GM12873 (cell line): ENCODE measurements around the gene TEDC1.

Experiments
- TF ChIP-seq, protein P1 (sequence below): IDR thresholded peaks from 2 replicates; pipeline ENCODE4 v1.5.1; 2012; ENCODE audit warnings: low read depth, mild to moderate bottlenecking, moderate library complexity, low read length, control low read depth; ENCODE audit not compliant: insufficient read depth; ENCODE audit errors: missing control alignments

Gene TEDC1

GRCh38 chr14:105486974-105487448, 4.0 kb upstream of the TEDC1 start:
- TF ChIP-seq, protein P1, sequence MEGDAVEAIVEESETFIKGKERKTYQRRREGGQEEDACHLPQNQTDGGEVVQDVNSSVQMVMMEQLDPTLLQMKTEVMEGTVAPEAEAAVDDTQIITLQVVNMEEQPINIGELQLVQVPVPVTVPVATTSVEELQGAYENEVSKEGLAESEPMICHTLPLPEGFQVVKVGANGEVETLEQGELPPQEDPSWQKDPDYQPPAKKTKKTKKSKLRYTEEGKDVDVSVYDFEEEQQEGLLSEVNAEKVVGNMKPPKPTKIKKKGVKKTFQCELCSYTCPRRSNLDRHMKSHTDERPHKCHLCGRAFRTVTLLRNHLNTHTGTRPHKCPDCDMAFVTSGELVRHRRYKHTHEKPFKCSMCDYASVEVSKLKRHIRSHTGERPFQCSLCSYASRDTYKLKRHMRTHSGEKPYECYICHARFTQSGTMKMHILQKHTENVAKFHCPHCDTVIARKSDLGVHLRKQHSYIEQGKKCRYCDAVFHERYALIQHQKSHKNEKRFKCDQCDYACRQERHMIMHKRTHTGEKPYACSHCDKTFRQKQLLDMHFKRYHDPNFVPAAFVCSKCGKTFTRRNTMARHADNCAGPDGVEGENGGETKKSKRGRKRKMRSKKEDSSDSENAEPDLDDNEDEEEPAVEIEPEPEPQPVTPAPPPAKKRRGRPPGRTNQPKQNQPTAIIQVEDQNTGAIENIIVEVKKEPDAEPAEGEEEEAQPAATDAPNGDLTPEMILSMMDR, result no peak

DNA sequence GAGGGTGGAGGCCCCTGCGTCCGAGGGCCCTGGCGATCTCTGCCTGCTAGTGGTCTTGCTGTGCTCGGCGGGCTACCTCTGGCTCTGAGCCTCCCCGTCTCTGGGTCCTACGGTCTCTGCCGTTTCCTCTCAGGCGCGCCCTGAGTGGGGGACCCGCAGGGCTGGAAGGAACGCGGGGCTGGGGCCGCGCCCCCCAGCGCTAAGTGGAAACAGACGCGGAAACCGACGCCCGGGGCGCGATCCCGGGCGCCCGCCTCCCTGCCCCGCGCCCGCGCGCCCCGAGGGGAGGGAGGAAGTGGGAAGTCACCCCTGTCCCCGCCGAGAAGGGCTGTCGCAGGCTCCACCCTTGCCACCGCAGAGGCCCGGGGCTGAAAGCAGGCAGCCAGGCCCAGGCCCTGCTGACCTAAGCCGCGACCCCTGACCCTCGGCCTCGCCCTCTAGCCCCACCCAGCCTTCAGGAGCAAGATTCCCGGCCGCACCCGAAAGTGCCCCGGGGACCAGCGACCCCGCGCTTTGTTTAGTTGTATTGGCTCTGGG, 3.5 kb upstream of the TEDC1 start:
- TF ChIP-seq, protein P1, result no peak

DNA sequence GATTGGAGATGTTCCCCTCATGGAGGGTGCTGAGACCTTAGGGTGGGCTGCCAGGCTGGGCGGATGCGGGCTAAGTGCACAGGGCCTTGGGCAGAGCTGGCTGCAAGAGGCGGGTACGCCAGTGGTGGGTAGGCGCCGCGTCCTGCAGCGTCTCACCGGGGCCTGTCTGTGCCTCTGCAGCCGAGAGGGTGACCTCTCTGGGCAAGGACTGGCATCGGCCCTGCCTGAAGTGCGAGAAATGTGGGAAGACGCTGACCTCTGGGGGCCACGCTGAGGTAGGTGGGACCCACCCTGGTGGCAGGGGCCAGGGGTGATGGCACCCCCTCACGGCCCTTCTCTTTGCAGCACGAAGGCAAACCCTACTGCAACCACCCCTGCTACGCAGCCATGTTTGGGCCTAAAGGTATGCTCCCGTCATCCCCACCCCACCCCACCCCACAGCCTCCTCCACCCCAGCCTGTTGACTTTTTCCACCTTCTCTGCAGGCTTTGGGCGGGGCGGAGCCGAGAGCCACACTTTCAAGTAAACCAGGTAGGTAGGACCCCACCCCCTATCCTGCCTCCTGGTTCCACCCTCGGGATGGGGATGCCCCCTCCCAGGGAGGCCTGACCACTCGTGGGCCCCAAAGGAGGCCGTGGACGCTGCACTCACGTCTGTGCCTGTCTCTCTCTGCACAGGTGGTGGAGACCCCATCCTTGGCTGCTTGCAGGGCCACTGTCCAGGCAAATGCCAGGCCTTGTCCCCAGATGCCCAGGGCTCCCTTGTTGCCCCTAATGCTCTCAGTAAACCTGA, 2.9 kb upstream of the TEDC1 start:
- TF ChIP-seq, protein P1, result peak; percentile 3

GRCh38 chr14:105488781-105489541, 2.1 kb upstream of the TEDC1 start:
- TF ChIP-seq, protein P1, result no peak

GRCh38 chr14:105489542-105490266, 1.3 kb upstream of the TEDC1 start:
- TF ChIP-seq, protein P1, result peak; percentile 80

GRCh38 chr14:105490267-105490571, 827 bp upstream of the TEDC1 start:
- TF ChIP-seq, protein P1, result no peak

DNA sequence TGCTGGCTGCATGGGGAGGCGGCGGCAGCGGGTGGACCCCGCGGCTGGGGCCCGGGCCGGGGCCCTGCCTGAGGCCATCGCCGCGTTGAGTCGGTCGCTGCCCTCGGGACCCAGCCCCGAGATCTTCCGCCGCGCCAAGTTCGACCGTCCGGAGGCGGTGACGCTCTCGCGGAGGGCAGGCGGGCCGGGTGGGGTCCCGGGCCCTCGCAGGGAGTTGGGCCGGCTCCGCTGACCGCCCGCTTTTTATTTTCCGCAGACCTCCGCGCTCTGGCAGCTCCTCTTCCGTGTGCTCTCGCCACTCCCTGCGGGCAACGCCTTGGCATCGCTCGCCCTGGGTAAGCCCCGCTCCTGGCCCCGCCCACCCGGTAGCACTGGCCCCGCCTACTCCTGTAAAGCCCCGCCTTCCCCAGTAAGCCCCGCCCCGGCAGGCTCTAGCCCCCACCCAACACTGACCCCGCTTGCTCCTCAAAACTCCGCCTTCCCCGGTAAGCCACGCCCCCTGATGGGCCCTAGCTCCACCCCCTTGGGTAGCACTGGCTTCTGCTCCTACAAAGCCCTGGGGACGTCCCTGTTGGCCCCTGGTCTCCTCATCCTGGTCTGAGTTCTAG, 424 bp downstream of the TEDC1 start:
- TF ChIP-seq, protein P1, result no peak
